HG02678 (cell line): ENCODE data around the gene GALNT10.

Experiments used
- ATAC-seq: cut with Tn5 transposase; IDR thresholded peaks from one replicate; pipeline ENCODE4 v1.9.1; 2021; ENCODE audit warnings: mild to moderate bottlenecking, moderate library complexity; ENCODE audit not compliant: unreplicated experiment

The GALNT10 gene

GRCh38 chr5:154466147-154466546 is 275.6 kb downstream of the GALNT10 start:
- no peak for ATAC-seq

- ATAC-seq: no peak
Observed at GRCh38 chr5:154466671-154467070, 276.1 kb downstream of the GALNT10 start.

GRCh38 chr5:154467655-154468354 is 277.3 kb downstream of the GALNT10 start:
- ATAC-seq: peak; percentile 97

GRCh38 chr5:154470137-154470536 is 279.6 kb downstream of the GALNT10 start:
- no peak for ATAC-seq
